HepG2 (cell line): ENCODE results near the gene STUM.

Experiments
- POLR2AphosphoS5 ChIP-seq: IDR thresholded peaks from 2 replicates; pipeline ENCODE4 v1.6.1; 2012; ENCODE audit warnings: low read depth, low read length
- ZNF205 ChIP-seq: IDR thresholded peaks from 2 replicates; pipeline ENCODE4 v1.6.1; 2018; ENCODE audit warnings: missing biosample characterization, missing genetic modification reagents
- ZNF577 ChIP-seq: sonication (generic); formaldehyde crosslinking; IDR thresholded peaks from 2 replicates; pipeline ENCODE4 v1.4.0; 2020; ENCODE audit warnings: mild to moderate bottlenecking, low read depth, missing genetic modification reagents, borderline replicate concordance
- TF ChIP-seq, protein P1 (sequence below): sonication (generic); formaldehyde crosslinking; IDR thresholded peaks from 2 replicates; pipeline ENCODE4 v1.8.0; 2022; ENCODE audit warnings: missing genetic modification reagents, mild to moderate bottlenecking, borderline replicate concordance
- TF ChIP-seq, protein P2 (sequence below): sonication (generic); formaldehyde crosslinking; IDR thresholded peaks from 2 replicates; pipeline ENCODE4 v1.5.0; 2020; ENCODE audit warnings: mild to moderate bottlenecking, missing genetic modification reagents, moderate library complexity

DNA sequence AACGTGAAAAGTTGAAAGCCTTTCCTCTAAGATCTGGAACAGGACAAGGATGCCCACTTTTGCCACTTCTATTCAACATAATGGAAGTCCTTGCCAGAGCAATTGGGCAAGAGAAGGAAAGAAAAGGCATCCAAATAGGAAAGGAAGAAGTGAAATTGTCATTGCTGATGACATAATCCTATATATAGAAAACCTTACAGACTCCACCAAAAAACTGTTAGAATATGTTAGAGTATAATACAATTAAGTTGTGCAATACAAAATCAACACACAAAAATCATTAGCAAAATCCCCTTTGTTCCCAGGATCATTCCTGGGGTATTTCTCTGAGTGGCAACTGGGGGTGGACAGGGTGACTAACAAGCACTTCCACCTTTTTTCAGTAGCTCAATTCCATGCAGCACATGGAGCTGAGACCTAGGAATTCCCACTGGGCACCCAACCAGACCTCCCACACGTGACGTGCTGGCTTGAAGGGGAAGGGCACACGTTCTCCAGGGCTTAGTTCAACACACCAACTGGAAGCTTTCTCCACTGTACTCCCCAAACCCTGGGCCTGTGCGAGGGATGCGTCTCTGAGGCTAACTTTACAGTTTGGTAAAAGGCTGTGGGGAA is 9.6 kb downstream of the STUM start:
- TF ChIP-seq, protein P1, sequence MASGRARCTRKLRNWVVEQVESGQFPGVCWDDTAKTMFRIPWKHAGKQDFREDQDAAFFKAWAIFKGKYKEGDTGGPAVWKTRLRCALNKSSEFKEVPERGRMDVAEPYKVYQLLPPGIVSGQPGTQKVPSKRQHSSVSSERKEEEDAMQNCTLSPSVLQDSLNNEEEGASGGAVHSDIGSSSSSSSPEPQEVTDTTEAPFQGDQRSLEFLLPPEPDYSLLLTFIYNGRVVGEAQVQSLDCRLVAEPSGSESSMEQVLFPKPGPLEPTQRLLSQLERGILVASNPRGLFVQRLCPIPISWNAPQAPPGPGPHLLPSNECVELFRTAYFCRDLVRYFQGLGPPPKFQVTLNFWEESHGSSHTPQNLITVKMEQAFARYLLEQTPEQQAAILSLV (CRISPR knock-in tag), result no peak
- TF ChIP-seq, protein P2, sequence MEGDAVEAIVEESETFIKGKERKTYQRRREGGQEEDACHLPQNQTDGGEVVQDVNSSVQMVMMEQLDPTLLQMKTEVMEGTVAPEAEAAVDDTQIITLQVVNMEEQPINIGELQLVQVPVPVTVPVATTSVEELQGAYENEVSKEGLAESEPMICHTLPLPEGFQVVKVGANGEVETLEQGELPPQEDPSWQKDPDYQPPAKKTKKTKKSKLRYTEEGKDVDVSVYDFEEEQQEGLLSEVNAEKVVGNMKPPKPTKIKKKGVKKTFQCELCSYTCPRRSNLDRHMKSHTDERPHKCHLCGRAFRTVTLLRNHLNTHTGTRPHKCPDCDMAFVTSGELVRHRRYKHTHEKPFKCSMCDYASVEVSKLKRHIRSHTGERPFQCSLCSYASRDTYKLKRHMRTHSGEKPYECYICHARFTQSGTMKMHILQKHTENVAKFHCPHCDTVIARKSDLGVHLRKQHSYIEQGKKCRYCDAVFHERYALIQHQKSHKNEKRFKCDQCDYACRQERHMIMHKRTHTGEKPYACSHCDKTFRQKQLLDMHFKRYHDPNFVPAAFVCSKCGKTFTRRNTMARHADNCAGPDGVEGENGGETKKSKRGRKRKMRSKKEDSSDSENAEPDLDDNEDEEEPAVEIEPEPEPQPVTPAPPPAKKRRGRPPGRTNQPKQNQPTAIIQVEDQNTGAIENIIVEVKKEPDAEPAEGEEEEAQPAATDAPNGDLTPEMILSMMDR (CRISPR knock-in tag), result no peak
- TF ChIP-seq ZNF205 (CRISPR knock-in tag) (no peak), ZNF577 (no peak), POLR2AphosphoS5 (no peak)
